HG03575 (cell line): Measurements from ENCODE around the gene TMEM37.
"Not testable (repeated sequence)": the region's sequence is repeated elsewhere in the genome, so short reads cannot be mapped to it uniquely, and the experiment has no call there.

Experiments used
- ATAC-seq: cut with Tn5 transposase; IDR thresholded peaks from one replicate; pipeline ENCODE4 v1.9.1; 2021; ENCODE audit not compliant: unreplicated experiment, insufficient number of reproducible peaks, low FRiP score; ENCODE audit errors: extremely low read depth

TMEM37 gene, protein sequence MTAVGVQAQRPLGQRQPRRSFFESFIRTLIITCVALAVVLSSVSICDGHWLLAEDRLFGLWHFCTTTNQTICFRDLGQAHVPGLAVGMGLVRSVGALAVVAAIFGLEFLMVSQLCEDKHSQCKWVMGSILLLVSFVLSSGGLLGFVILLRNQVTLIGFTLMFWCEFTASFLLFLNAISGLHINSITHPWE

GRCh38 chr2:119431155-119431975 is at the start of gene TMEM37:
TSS of gene TMEM37 (plus strand) at chr2:119431854. CDS start at chr2:119431904, 50 bp downstream.
- ATAC-seq = peak; percentile 36

DNA sequence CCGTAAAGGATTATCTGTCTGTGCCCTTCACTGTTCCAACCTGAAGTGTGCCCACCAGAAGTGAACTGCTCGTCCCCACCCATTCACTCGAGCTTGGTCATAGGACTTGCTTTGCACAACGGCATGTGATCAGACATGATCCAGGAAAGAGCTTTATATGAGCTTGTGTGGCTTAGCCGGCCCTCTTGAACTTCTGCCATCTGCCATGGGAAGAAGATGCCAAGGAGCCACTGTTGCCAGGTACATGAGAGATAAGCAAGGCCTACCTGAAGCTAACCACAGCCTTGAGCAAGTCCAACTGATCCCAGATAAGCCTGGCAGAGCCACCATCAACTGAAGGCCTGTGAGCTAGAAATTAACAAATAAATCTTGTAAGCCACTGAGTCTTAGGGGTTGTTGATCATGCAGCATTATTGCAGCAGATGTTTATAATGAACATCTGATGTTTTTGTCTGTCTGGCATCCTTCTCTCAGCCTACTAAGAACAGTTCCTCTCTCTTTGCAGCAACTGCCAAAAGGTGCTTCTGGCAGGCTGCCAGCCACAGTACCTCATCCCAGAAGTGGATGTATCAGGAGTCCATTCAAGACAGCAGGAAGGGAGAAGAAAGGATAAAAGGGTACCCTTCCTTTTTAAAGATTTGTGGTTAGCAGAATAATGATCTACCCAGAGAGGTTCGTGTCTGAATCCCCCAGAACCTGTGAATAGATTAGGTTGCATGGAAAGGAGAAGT is 48.1 kb upstream of the TMEM37 start:
- ATAC-seq = no peak

- no peak for ATAC-seq
These were observed 46.7 kb upstream of the TMEM37 start for GRCh38 chr2:119384971-119385370.

DNA sequence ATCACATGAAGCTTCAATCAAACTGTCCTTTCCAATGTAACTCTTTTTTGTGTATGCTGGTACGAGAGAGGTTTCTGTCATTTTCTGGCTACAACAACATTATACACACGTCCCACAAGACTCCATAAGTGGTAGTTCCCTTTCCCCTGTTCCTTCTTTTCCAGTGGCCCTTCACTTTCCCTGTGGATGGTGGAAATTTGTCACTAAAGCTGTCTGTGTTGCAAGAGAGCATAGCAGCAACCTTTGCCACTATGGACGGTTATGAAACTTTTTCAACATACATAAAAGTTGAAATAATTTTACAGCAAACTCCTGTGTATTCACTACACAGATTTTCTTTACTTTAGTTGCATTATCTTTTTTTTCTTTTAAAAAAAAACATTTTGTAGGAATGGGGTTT is 46.2 kb upstream of the TMEM37 start:
- ATAC-seq = no peak

DNA sequence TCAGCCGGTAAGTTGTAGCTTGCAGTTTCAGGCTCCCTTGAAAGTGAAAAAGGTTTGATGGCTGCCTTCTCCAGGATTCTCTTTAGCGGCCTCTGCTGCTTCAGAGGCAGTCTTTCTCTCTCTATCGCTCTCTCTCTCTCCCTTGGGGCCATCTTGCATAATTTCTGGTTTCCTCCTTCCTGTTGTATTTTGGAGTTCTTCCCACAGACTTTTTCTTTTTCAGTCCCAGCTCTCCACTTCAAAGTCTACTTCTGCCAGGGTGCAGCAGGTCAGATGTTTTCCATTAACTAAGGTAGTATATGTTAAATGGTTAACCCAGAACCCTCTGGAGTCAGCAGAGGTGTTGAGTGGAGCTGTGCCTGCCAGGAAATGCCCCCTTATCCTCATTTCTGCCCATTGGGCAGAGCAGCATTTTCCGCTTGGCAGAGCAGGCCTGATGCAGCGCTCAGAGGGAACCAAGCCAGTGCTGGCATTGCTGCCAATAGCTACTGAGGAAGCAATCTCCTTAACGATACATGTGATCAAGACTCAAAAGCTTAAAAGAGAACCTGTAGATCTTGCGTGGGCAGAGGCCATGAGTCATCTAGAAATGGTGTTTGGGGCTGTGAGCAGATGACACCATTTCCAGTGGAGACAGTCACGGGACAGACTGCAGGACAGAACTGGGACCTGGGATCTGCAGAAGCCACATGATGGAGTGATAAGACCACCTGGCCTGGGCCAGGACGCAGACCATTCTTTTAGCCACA is 44.1 kb upstream of the TMEM37 start:
- ATAC-seq = no peak

DNA sequence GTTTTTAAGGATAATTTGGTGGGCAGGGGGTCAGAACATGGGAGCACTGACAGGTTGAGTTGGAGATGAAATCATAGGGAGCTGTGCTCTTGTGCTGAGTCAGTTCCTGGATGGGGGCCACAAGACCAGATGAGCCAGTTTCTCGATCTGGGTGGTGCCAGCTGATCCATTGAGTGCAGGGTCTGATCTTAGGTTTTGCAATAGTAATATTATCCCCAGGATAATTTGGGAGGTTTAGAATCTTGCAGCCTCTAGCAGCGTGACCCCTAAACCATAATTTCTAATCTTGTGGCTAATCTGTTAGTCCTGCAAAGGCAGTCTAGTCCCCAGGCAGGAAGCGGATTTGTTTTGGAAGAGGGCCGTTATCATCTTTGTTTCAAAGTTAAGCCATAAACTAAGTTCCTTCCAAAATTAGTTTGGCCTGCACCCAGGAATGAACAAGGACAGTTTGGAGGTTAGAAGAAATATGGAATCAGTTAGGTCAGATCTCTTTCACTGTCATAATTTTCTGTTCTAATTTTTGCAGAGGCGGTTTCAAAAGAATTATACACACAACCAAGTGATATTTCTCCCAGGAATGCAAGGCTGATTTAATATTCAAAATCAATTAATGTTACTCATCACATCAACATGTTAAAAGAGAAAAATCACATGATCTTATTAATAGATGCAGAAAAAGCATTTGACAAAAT is 41.9 kb upstream of the TMEM37 start:
- ATAC-seq = no peak

DNA sequence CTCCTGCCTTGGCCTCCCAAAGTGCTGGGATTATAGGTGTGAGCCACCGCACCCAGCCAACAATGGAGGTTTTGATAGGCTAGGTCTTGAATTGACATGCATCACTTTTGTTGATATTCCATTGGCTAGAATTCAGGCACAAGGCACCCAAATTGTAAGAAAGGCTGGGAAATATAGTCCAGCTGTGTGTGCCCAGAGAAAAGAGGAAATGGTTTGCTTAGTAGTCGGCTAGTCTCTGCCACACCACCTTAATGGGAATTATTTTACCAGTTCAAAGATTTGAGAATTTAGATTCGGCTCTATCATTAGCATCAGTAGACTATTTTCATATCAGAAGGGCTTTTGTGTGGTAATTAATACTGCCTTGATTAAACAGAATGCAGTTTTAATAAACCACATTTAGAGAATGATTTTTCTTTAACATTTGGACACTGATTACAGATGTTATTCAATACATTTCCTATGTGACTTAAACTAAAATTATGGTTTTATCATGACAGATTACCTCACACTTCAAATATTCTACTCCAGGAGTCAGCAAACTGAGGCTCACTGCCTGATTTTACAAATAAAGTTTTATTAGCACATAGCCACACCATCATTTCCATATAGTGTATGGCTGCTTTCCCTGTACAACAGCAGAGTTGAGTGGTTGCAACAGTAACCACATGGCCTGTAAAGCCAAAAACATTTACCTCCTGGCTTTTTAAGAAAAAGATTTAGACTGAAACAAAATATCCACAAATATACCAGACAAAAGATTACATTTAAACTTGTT is 37.5 kb upstream of the TMEM37 start:
- ATAC-seq = no peak

DNA sequence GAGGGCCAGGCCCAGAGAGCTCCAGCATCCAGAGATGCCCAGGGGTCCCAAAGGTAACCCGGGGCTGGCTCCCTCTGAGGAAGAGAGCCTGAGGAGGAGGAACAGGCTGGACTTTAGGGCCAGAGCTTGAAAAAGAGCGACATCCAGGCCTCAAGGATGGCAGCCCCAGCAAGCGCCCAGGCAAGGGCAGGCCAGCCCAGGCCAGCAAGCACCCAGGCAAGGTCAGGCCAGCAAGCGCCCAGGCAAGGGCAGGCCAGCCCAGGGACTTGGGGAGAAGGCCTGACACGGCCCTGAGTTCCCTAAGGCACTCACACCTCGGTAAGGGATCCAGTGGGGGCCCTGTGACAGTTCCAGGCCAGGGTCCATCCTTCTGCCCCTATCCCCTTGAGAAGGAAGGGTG is 34.5 kb upstream of the TMEM37 start:
- ATAC-seq = no peak

- no peak for ATAC-seq
These were observed 29.5 kb upstream of the TMEM37 start for GRCh38 chr2:119402106-119402505.

- ATAC-seq = no peak
These were observed 28.8 kb upstream of the TMEM37 start for GRCh38 chr2:119402645-119403560.

DNA sequence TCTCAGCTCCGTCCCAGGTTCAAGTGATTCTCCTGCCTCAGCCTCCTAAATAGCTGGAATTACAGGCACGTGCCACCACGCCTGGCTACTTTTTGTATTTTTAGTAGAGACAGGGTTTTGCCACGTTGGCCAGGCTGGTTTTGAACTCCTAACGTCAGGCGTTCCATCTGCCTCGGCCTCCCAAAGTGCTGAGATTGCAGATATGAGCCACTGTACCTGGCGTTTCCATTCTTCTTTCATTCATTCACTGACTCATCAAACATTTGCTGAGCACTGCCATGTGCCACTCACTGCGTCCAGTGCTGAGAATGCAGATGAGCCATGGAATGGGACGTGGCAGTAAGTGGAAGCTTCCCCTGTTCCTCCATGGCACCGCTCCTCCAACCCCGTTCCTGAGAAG is 28.0 kb upstream of the TMEM37 start:
- ATAC-seq = not testable (repeated sequence)

GRCh38 chr2:119405151-119405550 is 26.5 kb upstream of the TMEM37 start:
- no peak for ATAC-seq

GRCh38 chr2:119407430-119408220 is 24.0 kb upstream of the TMEM37 start:
- no peak for ATAC-seq

GRCh38 chr2:119408221-119408619 is 23.4 kb upstream of the TMEM37 start:
- ATAC-seq = no peak

GRCh38 chr2:119409506-119409905 is 22.1 kb upstream of the TMEM37 start:
- no peak for ATAC-seq

- ATAC-seq = no peak
These were observed 16.8 kb upstream of the TMEM37 start for GRCh38 chr2:119414894-119415293.
